Left renal pelvis (tissue), 4 donors: Measurements from ENCODE around the gene FTSJ1. TPM values are rescaled to one million over a fixed set of nuclear protein-coding genes. Genes with fewer than 3 reads are reported as not detected.
"Not testable (repeated sequence)": the region's sequence is repeated elsewhere in the genome, so short reads cannot be mapped to it uniquely, and the experiment has no call there.

ENCODE experiments used
- DNase-seq, 4 donors: peaks; one replicate each; pipeline ENCODE4 v3.0.0-alpha.2; 2013; ENCODE audit warnings: low read depth in 4 of 4, low spot score in 3 of 4
- polyA plus RNA-seq, 4 donors: library from polyadenylated mRNA; unstranded; fragments of 120-200 nt; gene quantifications; one replicate each; pipeline ENCODE4 v1.2.1, GENCODE V29; 2013; ENCODE audit not compliant: insufficient read length in 4 of 4

The FTSJ1 gene
- polyA plus RNA-seq, 4 donors = 34.1 to 51.2 (median 39.6) TPM

DNA sequence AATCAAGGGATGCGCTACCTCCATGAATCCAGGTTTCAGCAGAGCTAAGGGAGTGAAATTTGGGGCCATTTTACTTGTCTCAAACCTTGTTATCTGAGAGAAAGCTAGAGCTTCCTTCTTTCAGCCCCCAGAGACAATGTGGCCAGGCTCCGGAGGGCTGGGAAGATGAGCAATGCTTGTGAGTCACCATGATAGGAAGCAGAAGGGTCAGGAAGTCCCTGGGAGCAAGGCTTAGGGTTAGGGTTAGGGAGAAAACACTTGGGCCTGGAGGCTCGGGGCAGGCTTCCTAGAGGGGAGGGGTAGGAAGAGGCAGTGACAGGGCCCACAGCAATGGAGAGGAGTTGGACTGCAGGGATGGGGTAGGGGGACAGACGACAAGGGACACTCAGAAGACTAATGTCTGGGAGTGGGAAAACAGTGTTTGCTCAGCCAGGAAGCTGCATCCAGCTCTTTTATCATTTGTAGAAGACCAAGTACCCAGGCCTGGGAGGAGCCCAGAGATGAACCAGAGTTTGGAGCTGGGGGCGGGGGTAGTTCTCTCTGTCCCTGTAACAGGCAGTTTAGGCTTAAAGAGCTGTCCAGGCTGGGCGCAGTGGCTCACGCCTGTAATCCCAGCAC is 16.4 kb downstream of the FTSJ1 start:
- no peak for DNase-seq

DNA sequence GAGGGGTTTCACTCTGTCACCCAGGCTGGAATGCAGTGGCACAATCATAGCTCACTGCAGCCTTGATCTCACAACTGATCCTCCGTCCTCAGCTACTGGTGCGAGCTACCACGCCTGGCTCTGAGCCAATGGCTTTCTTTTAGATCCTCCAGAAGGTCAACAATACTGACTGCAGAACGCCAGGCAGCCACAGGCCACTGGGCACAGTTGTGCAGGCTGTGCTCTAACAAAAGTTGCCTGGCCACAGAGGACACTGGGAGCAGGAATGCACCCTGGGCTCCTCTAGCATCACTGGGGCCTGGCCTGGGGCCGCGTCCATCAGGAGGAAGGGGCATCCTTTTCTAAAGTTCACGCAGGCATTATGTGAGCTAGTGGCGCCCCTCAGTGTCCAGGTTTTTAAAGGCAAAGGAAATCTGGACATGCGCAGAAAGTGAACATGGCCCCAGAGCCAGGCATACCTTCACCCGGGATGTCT is 17.9 kb downstream of the FTSJ1 start:
- DNase-seq = no peak

- DNase-seq = no peak
Measured at GRCh38 chrX:48496660-48497059, 20.7 kb downstream of the FTSJ1 start.

DNA sequence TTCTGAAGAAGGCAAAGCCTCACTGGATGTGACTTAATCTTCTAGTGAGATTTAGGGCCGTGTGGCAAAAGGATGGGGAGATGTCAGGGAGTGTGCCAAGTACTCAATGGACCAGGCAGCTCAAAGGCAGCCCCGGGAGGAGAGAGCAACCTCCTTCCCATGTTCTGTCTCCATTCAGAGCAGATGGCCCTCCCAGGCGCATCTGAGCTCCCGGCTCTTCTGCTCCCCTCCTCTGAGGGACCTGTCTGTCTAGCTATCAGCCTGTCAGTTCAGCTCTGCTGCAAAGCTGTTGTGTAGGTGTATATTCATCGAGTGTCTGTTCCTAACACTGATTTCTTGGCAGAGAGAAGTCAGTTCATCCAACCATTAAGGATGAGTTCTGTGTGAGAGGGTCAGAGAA is 21.9 kb downstream of the FTSJ1 start:
- DNase-seq = no peak

DNA sequence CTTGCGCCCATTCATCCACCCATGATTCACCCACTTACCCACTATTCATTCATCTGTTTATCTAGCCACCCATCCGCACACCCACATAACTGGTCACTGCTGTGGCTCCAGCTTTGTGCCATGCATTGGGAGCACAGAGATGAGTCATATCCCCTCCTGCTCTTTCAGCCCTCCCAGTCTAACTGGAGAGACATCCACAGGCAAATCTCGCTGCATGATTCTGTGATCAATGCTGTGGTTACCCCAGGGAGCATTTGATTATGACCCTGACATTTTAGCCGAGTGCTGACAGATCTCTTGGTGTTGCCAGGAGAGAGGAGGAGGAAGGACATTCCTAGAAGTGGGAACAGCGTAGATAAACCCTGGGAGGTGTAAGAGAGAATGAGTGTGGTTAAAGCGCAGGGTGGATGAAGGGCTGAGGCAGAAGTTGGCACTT is 22.4 kb downstream of the FTSJ1 start:
- DNase-seq = no peak

DNA sequence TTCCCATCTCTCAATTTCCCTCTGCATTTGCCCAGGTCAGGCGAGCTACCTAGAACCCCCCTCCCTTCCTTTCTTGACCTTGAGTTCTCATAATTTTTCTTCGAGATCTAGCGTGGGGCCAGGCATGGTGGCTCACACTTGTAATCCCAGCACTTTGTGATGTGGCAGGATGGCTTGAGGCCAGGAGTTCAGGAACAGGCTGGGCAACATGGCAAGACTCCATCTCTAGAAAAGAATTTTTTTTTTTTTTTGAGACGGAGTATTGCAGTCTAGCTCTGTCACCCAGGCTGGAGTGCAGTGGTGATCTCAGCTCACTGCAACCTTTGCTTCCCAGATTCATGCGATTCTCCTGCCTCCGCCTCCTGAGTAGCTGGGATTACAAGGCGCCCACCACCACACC is 28.3 kb downstream of the FTSJ1 start:
- no peak for DNase-seq

- DNase-seq = no peak
Measured at GRCh38 chrX:48505481-48505880, 29.5 kb downstream of the FTSJ1 start.

GRCh38 chrX:48507246-48507645 is 31.2 kb downstream of the FTSJ1 start:
- DNase-seq = no peak

- no peak for DNase-seq
Measured at GRCh38 chrX:48508400-48509244, 32.6 kb downstream of the FTSJ1 start, which contains the start of gene PORCN. Gene PORCN, plus strand, starts transcription at chrX:48508992. Its CDS starts 829 bp downstream, at chrX:48509821.

GRCh38 chrX:48509245-48509590 is 33.2 kb downstream of the FTSJ1 start:
- no peak for DNase-seq

DNA sequence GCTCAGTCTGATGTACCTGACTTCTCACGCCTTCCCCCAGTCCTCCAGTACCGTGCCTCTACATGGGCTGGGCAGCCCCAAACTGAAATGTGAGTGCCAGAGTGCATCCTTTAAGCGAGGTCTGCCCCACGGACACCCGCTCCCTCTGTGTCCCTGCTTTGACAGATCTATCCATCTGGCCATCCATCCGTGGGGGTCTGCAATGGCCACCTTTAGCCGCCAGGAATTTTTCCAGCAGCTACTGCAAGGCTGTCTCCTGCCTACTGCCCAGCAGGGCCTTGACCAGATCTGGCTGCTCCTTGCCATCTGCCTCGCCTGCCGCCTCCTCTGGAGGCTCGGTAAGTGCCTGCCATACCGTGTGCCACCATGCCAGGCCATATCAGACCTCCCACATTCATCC is 33.6 kb downstream of the FTSJ1 start:
- DNase-seq = no peak

- no peak for DNase-seq
Measured at GRCh38 chrX:48511560-48511959, 35.6 kb downstream of the FTSJ1 start.

GRCh38 chrX:48512371-48512935 is 36.5 kb downstream of the FTSJ1 start:
- no peak for DNase-seq

GRCh38 chrX:48513670-48514069 is 37.7 kb downstream of the FTSJ1 start:
- DNase-seq = no peak

DNA sequence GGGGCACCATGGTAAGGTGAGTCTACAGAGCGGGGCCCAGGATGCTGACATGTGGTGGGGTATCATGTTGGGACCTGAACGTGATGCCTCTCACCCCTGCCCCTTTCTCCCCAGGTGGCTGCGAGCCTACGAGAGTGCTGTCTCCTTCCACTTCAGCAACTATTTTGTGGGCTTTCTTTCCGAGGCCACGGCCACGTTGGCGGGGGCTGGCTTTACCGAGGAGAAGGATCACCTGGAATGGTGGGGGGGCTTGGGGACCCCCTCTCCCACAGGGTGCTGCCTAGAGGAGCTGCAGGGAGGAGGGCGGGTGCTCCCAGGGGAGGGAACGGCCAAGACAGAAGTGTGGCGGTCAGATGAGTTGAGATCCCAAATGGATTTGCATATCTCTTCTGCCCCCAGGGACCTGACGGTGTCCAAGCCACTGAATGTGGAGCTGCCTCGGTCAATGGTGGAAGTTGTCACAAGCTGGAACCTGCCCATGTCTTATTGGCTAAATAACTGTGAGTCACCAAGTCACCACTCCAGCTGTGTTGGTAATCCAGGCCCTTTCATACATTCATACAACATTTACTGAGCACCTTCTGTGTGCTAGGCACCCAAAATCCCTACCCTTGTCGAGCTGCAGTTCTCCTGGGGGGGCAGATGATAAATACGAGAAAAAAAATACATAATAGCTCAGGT is 38.3 kb downstream of the FTSJ1 start:
- DNase-seq = no peak

DNA sequence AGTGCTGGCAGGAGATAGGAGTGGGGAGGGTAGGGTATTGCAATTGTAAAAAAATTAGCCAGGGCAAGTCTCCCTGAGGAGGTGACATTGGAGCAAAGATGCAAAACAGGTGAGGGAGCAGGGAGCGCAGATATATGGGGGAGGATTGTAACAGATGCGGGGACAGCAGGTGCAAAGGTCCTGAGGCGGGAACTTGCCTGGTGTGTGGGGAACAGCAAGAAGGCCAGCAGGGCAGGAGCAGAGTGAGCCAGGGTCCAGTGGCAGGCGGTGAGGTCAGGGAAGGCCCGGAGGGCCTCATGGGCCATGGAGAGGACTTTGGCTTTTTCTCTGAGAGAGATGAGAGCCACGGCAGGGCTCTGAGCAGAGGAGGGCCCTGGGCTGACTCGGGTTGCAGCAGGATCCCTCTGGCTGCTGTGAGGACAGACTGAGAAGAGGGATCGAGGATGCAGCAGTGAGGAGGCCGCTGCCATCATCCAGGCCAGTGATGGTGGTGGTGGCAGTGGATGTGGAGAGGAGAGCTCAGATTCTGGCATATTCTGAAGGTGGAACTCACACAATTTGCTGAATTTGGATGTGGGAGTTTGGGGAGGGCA is 39.0 kb downstream of the FTSJ1 start:
- no peak for DNase-seq

DNA sequence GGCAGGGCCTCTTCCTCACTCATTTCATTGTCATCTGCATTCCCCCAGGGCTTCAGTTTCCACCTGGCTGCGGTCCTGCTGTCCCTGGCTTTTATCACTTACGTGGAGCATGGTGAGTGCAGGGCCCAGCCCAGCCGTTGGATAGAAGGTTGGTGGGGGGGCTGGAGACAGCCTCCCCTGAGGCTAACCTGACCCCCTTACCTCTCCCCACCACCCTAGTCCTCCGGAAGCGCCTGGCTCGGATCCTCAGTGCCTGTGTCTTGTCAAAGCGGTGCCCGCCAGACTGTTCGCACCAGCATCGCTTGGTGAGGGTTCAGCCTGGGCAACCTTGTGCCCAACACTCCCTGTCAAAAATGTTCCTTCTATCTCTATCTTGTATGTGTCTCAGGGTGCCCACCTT is 39.8 kb downstream of the FTSJ1 start:
- no peak for DNase-seq

- no peak for DNase-seq
Measured at GRCh38 chrX:48516285-48516684, 40.3 kb downstream of the FTSJ1 start.

DNA sequence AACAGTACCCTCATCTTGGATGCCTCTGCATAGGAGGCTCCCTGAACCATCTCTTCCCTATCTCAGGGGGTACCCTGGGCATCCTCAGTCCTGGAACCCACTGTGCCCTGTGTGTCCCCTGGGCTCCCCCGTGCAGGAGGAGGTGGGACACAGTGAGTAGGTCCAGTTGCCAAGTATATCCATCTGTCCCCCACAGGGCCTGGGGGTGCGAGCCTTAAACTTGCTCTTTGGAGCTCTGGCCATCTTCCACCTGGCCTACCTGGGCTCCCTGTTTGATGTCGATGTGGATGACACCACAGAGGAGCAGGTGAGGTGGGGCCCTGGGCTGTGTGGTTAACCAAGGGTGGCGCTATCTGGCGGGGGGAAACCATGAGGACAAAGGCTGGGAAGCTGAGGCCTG is 41.0 kb downstream of the FTSJ1 start:
- DNase-seq = no peak

DNA sequence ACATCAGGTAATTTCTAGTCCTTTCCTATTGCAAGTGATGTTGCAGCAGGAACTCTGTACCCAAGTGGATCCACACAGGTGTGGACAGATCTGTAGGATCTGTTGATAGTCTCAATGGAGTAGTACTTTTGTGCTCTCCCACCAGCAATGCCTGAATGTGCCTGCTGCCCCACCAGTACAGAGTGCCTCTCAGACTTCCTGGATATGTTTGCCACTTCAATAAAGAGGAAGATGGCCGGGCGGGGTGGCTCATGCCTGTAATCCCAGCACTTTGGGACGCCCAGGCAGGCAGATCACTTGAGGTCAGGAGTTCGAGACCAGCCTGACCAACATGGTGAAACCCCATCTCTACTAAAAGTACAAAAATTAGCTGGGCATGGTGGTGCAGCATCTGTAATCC is 43.5 kb downstream of the FTSJ1 start:
- not testable (repeated sequence) for DNase-seq

- no peak for DNase-seq
Measured at GRCh38 chrX:48520455-48520854, 44.5 kb downstream of the FTSJ1 start.
